H1 (cell line): ENCODE measurements around the gene ACP2. TPM values are rescaled to one million over a fixed set of nuclear protein-coding genes. Genes with fewer than 3 reads are reported as not detected.

ENCODE experiments used
- GTF2F1 ChIP-seq: IDR thresholded peaks from 2 replicates; pipeline ENCODE4 v1.6.1; 2012; ENCODE audit warnings: low read depth, low read length, improper control_type of control experiment, borderline replicate concordance
- RAD21 ChIP-seq, 2 experiments: IDR thresholded peaks in 1 of 2; conservative IDR thresholded peaks in 1 of 2; 2 replicates each; pipeline ENCODE4 v1.6.1; 2011; ENCODE audit warnings: low read depth in 2 of 2, low read length in 2 of 2, improper control_type of control experiment in 1 of 2, inconsistent platforms in 1 of 2, mild to moderate bottlenecking in 1 of 2, moderate library complexity in 1 of 2
- SIRT6 ChIP-seq: IDR thresholded peaks from one replicate; pipeline ENCODE4 v1.7.1; 2012; ENCODE audit warnings: low read length, inconsistent platforms
- SIX5 ChIP-seq: IDR thresholded peaks from 2 replicates; pipeline ENCODE4 v1.6.1; 2011; ENCODE audit warnings: mild to moderate bottlenecking, low read depth, low read length
- SP2 ChIP-seq: IDR thresholded peaks from 2 replicates; pipeline ENCODE4 v1.6.1; 2012; ENCODE audit warnings: mild to moderate bottlenecking, low read length, inconsistent platforms
- SRF ChIP-seq: IDR thresholded peaks from 2 replicates; pipeline ENCODE4 v1.6.1; 2011; ENCODE audit warnings: mild to moderate bottlenecking, low read depth, low read length, moderate library complexity
- SUZ12 ChIP-seq: fragments of 200-600 bp; sonication (generic); IDR thresholded peaks from 2 replicates; pipeline ENCODE4 v1.6.1; 2012; ENCODE audit warnings: mild to moderate bottlenecking, inconsistent platforms, low read length, moderate library complexity, mixed read lengths
- polyA plus RNA-seq, 7 experiments: library from polyadenylated mRNA; depleted of rRNA in 3 of 7; stranded (reverse) in 5 of 7; unstranded in 2 of 7; fragments of >200 nt in 5 of 7; fragments of 200-250 nt in 2 of 7; gene quantifications; 1 replicate in 5 of 7; 2 replicates in 1 of 7; 4 replicates in 1 of 7; pipeline versions ENCODE4 v1.2.1 to v1.2.3, GENCODE V29; 2011 to 2013; ENCODE audit warnings: missing spikeins in 2 of 7, mixed read lengths in 2 of 7
- total RNA-seq: library from RNA; stranded (reverse); fragmentation: NEBNext Ultra II Directional; extraction: Animal tissue kit (Norgen Biotek cat#: 25700); gene quantifications from 2 replicates; pipeline ENCODE4 v1.2.1, GENCODE V29; 2021
- TF ChIP-seq, protein P1 (sequence below): IDR thresholded peaks from 2 replicates; pipeline ENCODE4 v1.6.1; 2012; ENCODE audit warnings: inconsistent platforms
- TF ChIP-seq, protein P2 (sequence below): fragments of 300-600 bp; sonication (generic); IDR thresholded peaks from 2 replicates; pipeline ENCODE4 v1.7.1; 2012; ENCODE audit warnings: low read length, moderate library complexity, mild to moderate bottlenecking, inconsistent platforms; ENCODE audit not compliant: insufficient replicate concordance

ACP2 gene
- total and polyA plus RNA-seq, 2 of the 8 experiments (the other 6 are each of a cell fraction or from before 2014, with no cell fraction given): 17.8 to 19.8 TPM

DNA sequence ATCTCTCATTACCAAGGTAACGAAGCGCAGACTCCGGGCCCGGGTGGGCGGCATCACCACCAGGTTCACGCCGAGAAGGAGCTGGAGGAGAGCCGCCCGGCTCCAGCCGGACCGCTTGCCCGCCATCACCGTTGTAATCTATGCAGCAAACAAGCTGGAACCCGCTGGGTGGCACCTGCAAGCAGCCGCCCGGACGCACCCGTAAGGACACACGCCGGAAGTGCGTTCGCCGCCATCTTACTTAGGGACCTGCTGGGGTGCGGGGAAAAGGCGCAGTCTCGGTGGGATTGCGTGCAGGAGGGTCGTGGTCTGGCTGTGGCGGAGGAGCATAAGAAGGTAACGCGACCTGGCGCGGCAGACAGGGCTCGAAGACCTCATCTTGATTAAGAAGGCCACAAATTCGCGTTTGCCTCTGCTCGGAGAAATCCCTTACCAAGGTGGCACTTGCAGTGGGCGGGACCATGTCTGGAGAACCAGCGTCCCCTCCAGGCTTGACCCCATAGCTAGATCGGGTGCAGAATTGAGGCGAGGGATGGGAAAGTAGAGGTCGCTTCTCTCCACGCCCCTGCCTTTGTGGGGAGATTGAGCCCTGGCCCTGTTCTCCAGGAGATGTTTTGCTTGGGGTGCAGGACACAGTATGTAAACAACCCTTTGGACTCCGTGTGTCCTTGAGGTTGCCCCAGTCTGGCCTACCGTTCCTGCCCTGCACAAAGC, at the start of gene ACP2 (continued):
- TF ChIP-seq SUZ12: no peak
- no peak for TF ChIP-seq SIRT6
- TF ChIP-seq GTF2F1: peak; percentile 90
- TF ChIP-seq SRF: peak; percentile 49; the same call in 1 of the 2 replicates
- TF ChIP-seq, protein P1, sequence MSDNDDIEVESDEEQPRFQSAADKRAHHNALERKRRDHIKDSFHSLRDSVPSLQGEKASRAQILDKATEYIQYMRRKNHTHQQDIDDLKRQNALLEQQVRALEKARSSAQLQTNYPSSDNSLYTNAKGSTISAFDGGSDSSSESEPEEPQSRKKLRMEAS: peak; percentile 74
- peak; percentile 57; the same call in 1 of the 2 replicates for TF ChIP-seq SIX5
- peak; percentile 8 to 12; a peak in 2 of 4 replicates for TF ChIP-seq RAD21 (IDR thresholded peaks at IDR 0.05 in 1 of 2, conservative IDR thresholded peaks at IDR 0.05 in 1 of 2; ENCODE audit: low read depth in 2 of 2, low read length in 2 of 2)
- no peak for TF ChIP-seq SP2
- TF ChIP-seq, protein P2, sequence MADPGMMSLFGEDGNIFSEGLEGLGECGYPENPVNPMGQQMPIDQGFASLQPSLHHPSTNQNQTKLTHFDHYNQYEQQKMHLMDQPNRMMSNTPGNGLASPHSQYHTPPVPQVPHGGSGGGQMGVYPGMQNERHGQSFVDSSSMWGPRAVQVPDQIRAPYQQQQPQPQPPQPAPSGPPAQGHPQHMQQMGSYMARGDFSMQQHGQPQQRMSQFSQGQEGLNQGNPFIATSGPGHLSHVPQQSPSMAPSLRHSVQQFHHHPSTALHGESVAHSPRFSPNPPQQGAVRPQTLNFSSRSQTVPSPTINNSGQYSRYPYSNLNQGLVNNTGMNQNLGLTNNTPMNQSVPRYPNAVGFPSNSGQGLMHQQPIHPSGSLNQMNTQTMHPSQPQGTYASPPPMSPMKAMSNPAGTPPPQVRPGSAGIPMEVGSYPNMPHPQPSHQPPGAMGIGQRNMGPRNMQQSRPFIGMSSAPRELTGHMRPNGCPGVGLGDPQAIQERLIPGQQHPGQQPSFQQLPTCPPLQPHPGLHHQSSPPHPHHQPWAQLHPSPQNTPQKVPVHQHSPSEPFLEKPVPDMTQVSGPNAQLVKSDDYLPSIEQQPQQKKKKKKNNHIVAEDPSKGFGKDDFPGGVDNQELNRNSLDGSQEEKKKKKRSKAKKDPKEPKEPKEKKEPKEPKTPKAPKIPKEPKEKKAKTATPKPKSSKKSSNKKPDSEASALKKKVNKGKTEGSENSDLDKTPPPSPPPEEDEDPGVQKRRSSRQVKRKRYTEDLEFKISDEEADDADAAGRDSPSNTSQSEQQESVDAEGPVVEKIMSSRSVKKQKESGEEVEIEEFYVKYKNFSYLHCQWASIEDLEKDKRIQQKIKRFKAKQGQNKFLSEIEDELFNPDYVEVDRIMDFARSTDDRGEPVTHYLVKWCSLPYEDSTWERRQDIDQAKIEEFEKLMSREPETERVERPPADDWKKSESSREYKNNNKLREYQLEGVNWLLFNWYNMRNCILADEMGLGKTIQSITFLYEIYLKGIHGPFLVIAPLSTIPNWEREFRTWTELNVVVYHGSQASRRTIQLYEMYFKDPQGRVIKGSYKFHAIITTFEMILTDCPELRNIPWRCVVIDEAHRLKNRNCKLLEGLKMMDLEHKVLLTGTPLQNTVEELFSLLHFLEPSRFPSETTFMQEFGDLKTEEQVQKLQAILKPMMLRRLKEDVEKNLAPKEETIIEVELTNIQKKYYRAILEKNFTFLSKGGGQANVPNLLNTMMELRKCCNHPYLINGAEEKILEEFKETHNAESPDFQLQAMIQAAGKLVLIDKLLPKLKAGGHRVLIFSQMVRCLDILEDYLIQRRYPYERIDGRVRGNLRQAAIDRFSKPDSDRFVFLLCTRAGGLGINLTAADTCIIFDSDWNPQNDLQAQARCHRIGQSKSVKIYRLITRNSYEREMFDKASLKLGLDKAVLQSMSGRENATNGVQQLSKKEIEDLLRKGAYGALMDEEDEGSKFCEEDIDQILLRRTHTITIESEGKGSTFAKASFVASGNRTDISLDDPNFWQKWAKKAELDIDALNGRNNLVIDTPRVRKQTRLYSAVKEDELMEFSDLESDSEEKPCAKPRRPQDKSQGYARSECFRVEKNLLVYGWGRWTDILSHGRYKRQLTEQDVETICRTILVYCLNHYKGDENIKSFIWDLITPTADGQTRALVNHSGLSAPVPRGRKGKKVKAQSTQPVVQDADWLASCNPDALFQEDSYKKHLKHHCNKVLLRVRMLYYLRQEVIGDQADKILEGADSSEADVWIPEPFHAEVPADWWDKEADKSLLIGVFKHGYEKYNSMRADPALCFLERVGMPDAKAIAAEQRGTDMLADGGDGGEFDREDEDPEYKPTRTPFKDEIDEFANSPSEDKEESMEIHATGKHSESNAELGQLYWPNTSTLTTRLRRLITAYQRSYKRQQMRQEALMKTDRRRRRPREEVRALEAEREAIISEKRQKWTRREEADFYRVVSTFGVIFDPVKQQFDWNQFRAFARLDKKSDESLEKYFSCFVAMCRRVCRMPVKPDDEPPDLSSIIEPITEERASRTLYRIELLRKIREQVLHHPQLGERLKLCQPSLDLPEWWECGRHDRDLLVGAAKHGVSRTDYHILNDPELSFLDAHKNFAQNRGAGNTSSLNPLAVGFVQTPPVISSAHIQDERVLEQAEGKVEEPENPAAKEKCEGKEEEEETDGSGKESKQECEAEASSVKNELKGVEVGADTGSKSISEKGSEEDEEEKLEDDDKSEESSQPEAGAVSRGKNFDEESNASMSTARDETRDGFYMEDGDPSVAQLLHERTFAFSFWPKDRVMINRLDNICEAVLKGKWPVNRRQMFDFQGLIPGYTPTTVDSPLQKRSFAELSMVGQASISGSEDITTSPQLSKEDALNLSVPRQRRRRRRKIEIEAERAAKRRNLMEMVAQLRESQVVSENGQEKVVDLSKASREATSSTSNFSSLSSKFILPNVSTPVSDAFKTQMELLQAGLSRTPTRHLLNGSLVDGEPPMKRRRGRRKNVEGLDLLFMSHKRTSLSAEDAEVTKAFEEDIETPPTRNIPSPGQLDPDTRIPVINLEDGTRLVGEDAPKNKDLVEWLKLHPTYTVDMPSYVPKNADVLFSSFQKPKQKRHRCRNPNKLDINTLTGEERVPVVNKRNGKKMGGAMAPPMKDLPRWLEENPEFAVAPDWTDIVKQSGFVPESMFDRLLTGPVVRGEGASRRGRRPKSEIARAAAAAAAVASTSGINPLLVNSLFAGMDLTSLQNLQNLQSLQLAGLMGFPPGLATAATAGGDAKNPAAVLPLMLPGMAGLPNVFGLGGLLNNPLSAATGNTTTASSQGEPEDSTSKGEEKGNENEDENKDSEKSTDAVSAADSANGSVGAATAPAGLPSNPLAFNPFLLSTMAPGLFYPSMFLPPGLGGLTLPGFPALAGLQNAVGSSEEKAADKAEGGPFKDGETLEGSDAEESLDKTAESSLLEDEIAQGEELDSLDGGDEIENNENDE: no peak
